AG09319 (cell line): Measurements from ENCODE around the gene SHISA6.

Experiments
- DNase-seq: peaks from one replicate; pipeline ENCODE4 v3.0.0-alpha.2; 2010; ENCODE audit warnings: low read depth; ENCODE audit errors: extremely low read depth
- CTCF ChIP-seq: IDR thresholded peaks from 2 replicates; pipeline ENCODE4 v1.5.1; 2011; ENCODE audit warnings: low read depth, mild to moderate bottlenecking, inconsistent platforms, low read length, moderate library complexity

SHISA6 gene

GRCh38 chr17:11554542-11554941 lies 313.5 kb downstream of the SHISA6 start:
- no peak for DNase-seq
- no peak for TF ChIP-seq CTCF

GRCh38 chr17:11555530-11555929 lies 314.5 kb downstream of the SHISA6 start:
- DNase-seq, result no peak
- no peak for TF ChIP-seq CTCF

- TF ChIP-seq CTCF, result no peak
- no peak for DNase-seq
These were observed 316.9 kb downstream of the SHISA6 start for GRCh38 chr17:11557727-11558452.

- no peak for TF ChIP-seq CTCF
- DNase-seq, result no peak
These were observed 317.7 kb downstream of the SHISA6 start for GRCh38 chr17:11558681-11559234.

- TF ChIP-seq CTCF, result no peak
These were observed 318.6 kb downstream of the SHISA6 start for GRCh38 chr17:11559601-11560000.

GRCh38 chr17:11561281-11561680 lies 320.3 kb downstream of the SHISA6 start:
- TF ChIP-seq CTCF, result no peak
- DNase-seq, result no peak

More at GRCh38 chr17:11559601-11560000, 318.6 kb downstream of the SHISA6 start:
- no peak for DNase-seq

- TF ChIP-seq CTCF, result no peak
- no peak for DNase-seq
These were observed 320.7 kb downstream of the SHISA6 start for GRCh38 chr17:11561702-11562101.
